ENCODE results near the gene C2CD4C.

GRCh38 chr19:425056-425455, 16.1 kb upstream of the C2CD4C start:
- TF ChIP-seq, protein P1, sequence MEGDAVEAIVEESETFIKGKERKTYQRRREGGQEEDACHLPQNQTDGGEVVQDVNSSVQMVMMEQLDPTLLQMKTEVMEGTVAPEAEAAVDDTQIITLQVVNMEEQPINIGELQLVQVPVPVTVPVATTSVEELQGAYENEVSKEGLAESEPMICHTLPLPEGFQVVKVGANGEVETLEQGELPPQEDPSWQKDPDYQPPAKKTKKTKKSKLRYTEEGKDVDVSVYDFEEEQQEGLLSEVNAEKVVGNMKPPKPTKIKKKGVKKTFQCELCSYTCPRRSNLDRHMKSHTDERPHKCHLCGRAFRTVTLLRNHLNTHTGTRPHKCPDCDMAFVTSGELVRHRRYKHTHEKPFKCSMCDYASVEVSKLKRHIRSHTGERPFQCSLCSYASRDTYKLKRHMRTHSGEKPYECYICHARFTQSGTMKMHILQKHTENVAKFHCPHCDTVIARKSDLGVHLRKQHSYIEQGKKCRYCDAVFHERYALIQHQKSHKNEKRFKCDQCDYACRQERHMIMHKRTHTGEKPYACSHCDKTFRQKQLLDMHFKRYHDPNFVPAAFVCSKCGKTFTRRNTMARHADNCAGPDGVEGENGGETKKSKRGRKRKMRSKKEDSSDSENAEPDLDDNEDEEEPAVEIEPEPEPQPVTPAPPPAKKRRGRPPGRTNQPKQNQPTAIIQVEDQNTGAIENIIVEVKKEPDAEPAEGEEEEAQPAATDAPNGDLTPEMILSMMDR (IDR thresholded peaks at IDR 0.05; ENCODE audit: extremely low read depth in 1 of 2, insufficient read depth in 1 of 2, low read depth in 1 of 2, low read length in 2 of 2): no peak
- TF ChIP-seq POLR2AphosphoS5 (IDR thresholded peaks at IDR 0.05; ENCODE audit: insufficient read depth, low read depth, low read length): no peak
- no peak for TF ChIP-seq JUN (IDR thresholded peaks at IDR 0.05; ENCODE audit: borderline replicate concordance, insufficient read depth, insufficient read length, low read depth)
- no peak for TF ChIP-seq MYC (IDR thresholded peaks at IDR 0.05; ENCODE audit: low read depth, low read length)

Data from endothelial cell of umbilical vein (primary cell).